GM18873 (cell line): ENCODE measurements around the gene MPPE1.
"Not testable (repeated sequence)": the region's sequence is repeated elsewhere in the genome, so short reads cannot be mapped to it uniquely, and the experiment has no call there.

Source experiments
- ATAC-seq: cut with Tn5 transposase; IDR thresholded peaks from one replicate; pipeline ENCODE4 v1.9.1; 2021; ENCODE audit warnings: mild to moderate bottlenecking, moderate library complexity, moderate number of reproducible peaks; ENCODE audit not compliant: unreplicated experiment, low FRiP score

Gene MPPE1, protein sequence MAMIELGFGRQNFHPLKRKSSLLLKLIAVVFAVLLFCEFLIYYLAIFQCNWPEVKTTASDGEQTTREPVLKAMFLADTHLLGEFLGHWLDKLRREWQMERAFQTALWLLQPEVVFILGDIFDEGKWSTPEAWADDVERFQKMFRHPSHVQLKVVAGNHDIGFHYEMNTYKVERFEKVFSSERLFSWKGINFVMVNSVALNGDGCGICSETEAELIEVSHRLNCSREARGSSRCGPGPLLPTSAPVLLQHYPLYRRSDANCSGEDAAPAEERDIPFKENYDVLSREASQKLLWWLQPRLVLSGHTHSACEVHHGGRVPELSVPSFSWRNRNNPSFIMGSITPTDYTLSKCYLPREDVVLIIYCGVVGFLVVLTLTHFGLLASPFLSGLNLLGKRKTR

DNA sequence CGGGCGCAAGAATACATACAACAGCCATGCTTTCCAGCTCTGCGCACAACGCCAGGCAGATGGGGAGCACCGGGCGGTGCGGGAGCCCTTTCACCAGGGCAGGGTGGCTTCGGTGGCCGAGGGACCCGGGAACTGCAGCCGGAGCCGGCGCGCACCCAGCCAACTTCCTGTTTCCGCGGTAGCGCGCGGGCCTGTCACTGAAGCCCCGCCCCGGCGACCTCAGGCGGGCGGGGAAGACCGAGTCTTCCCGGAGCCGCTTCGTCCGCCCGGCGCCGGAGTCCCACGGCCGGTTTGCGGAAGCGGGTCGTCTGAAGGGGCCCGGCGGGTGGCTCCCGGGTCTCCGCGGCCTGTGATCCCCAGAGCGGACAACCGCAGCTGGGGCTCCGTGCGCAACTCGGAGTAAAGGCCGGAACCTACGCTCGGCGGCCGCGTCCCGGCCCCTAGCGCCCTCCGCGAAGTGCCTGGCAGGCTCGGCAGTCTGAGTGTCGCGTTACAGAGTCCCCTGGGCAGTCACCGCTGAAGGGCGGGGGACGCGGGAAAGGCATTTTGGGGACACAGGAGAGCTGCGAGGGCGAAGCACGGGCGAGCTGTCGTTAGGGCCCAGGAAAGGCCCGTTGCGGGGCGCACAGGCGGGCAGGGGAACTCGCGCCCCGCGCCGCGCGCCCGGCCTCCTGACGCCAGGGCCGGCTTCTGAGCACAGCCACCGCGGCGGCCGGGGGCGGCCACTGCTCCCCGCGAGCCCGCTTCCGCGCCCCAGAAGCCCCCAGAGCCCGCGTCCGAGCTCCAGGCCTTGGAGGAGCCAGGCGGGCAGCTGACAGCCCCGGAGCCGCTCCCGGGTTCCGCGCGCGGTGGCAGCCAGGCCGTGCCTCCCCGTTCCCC is at the start of gene MPPE1:
MPPE1 (minus strand) TSS at position 136 of the 879 bp plus-strand sequence. CDS start 11,053 bp downstream, outside the sequence.
- peak; percentile 68 for ATAC-seq

DNA sequence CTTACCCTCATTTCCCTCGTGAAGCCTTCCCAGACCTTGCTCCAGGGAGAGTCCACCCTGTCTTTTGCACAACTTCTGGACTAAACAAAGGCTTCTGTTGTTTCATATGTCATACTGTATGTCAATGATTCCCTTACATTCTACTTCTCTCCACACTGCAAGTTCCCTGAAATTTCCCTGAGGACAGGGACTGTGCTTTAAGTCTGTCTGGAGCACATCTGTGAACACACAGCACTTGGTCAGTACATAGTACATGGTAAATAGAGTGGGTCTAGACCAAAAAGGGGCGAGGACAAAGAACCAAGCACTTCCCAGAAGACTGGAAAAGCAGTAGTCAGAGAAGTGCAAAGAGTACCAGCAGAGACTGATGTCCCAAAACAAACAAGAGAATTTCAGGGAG is 49.5 kb upstream of the MPPE1 start:
- no peak for ATAC-seq

DNA sequence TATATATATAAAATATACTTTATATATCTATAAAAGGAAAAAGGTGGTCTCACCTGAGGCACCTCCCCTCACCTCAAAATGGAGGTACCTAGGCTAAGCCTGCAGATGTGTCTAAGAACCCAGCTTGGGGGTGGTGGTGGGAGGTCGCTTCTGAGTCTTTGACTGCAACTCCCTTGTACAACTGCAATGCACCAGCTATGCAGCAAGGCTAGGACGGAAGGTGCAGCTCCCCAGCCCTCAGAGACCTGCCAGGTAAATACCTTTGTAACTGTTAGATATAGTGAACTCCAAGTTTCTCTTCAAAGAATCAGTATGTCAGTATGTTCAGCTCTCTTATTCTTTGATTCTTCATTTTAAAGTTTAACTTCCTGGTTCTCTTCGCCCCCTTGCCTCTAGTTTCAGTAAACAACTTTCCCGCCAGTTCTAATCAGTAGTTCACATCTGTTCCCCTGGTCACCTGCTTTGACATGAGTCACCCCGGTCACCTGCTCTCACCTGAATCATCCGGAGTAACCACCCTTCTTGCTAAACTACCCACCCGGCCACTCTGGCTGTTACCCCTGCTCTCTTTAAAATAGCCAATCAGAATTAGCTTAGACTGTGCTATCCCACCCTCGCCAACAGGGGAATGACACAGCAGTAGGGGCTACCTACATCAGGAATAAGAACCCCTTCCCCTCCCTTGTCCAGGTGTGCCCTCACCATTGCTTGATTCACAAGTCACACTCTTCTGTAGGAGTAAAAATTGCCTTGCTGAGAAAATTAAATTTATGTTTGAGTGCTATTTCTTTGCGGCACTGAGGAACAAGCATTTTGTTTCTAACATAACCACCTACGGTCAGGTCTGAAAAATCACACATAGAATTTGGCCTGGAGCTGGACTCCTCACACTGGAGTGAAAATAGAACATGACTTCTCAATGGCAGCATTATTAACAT is 48.5 kb upstream of the MPPE1 start:
- no peak for ATAC-seq

DNA sequence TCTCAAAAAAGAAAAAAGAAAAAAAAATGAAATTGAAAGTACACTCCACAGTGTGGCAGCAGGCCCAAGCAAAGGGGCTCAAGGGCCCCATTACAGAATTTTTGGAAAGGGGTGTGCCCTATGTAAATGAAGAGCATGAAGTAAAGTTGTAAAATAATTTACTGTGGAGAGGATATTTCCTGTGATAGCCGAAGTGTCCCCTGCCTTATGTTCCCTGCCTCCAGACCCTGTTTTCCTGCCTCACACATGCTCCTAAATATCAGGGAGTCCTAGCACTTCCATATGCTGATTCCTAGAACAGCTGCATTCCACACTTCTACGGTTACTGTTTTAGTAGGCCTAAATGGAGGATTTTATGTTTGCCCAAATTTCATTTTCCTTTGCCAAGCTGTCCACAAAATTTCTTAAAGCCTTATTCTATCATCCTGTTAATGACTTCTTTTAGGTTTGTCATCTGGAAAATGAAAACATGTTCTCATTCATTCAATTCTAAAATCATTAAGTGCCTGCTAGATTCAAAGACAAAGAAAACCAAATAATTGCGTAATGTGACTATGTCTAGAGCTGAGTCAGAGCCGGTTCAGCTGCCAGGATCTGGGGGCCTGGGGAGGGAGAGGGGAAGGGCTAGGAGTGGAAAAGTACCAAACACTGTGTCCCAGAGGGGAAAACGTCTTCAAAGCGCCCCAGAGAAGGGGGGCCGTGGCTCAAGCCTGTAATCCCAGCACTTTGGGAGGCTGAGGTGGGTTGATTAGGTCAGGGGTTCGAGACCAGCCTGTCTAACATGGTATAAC is 47.3 kb upstream of the MPPE1 start:
- ATAC-seq, result no peak

DNA sequence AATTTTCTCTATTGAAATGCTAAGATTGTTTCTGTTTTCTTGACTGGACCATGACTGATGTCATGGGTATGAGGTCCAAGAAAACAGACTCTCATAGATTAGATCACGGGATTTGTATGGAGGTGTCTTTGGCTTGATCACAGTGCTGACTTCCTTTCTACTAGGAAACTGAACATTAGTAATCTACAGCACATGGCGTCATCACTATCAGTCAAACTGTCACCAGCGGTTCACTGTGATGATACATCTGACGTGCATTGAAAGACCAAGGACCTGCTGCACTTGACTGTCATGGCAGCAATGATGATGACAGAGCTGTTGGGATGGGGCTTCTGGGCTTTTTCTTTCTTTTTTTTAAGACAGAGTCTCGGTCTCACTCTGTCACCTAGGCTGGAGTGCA is 45.0 kb upstream of the MPPE1 start:
- ATAC-seq, result no peak

DNA sequence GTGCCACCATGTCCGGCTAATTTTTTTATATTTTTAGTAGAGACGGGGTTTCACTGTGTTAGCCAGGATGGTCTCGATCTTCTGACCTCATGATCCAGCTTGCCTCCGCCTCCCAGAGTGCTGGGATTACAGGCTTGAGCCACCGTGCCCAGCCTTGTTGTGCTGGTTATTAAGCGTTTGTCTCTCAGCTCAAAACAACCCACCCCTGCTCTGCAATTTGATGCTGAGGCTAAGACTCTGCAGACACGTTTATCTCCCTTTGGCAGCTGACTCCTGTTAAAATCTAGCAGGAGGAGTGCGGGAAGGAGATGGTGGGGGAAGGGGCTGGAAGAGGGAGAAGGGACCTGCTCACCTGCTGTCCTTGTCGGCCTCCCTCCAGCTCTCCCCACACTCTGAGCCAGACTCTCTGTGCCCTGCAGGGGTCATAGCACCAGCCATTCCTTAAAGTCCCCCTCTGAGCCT is 43.3 kb upstream of the MPPE1 start:
- no peak for ATAC-seq

DNA sequence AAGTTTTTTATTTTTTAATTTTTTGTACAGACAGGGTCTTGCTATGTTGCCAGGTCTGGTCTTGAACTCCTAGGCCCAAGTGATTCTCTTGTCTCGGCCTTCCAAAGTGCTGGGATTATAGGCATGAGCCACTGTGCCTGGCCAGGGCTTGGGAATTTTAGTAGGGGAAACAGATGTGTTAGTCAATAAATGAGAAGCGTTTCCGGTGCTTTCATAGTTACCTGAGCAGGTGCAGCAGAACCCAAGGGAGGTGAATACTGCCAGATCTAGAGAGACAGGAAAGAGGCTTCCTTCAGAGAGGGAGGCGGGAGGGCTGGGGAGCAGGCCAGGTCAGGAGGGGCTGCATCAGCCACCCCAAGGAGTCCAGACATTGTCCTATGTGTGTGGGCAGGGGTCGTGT is 42.7 kb upstream of the MPPE1 start:
- no peak for ATAC-seq

DNA sequence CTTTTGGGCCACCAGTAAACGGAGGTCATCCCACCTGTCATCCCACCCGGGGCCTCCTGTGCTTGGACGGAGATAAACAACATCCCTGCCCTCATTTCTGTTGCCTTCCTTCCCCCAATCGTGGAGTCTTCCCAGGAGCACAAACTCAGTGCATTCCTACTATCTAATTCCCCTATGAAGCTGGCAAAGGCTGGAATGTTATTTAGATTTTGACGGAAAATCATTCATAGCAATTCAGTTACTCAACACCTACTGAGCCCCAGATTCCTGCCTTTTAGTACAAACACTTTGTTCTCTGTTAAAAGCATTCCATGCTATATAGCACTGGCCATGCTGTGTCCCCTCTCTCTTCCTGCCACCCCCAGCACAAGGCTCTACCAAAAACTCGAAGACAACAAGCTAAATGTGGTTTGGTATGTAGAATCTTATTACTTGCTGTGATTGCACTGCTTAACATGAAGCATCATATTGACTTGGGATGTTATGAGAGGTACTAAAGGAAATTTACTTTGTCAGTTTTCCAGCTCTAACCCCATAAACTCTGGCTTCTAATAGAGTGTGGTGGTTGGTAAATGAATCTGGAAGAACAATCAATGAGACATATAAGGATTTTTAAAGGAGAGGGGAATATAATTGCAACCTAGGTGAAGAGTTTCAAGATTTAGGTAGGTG is 40.9 kb upstream of the MPPE1 start:
- ATAC-seq, result no peak

DNA sequence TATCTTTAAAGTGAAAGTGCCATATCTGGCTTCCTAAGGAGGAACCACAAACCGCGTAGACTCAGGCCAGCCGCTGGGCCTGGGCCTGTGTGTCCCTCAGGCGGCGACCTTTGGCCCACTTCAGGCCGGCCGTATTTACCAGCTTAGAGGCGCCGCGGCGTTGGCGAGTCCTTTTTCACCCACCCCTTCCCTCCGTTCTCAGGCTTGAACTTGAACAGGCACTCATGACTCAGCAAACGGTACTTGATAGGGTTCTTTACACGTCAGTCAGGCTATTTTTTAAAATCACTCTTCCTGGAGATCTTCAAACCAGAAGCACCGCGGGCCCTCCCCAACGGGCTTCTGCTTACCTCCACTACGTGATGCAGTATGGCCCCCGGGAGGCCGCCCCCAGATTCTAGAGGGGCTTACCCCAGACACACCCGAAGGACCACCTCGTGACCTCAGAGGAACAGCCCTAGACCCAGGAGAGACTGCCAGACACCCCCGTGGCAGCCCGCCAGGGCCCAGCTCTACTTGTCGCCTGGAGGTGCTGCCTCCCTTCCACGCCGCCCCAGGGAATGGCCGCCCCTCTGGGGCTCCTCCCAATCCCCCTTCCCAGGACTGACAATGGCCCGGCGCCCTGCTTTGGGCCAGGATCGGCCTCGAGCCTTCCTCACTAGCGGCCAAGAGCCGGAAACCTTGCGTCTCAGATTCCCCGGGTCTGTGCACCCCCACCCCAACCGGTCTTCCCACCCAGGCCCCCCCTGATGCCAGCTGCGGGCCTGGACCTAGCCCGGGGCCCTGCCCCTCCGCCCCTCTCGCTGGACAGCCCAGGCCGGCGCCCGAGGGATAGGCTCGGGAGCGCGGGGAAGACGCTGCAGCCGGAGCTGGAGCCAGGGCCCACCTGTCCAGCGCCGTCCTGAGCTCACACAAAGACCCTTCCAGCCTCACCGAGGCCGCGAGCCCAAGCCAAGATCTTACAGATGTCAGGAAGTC is 39.4 kb upstream of the MPPE1 start:
- ATAC-seq, result peak; percentile 61

DNA sequence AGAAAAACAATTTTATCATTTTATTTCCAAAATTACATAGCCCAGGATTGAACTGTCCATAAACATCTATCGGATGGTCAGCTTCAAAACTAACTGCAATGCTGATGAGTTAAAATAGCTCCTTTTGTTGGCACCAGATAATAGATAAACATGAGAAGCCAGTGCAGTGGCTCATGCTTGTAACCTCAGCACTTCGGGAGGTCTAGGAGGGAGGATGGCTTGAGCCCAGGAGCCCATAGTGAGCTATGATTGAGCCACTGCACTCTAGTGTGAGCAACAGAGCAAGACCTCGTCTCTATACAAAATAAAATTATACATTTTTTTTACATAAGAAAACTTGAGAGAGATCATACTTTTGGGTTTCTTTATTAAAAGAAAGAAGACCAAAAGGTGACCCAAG is 38.6 kb upstream of the MPPE1 start:
- ATAC-seq, result peak; percentile 9

DNA sequence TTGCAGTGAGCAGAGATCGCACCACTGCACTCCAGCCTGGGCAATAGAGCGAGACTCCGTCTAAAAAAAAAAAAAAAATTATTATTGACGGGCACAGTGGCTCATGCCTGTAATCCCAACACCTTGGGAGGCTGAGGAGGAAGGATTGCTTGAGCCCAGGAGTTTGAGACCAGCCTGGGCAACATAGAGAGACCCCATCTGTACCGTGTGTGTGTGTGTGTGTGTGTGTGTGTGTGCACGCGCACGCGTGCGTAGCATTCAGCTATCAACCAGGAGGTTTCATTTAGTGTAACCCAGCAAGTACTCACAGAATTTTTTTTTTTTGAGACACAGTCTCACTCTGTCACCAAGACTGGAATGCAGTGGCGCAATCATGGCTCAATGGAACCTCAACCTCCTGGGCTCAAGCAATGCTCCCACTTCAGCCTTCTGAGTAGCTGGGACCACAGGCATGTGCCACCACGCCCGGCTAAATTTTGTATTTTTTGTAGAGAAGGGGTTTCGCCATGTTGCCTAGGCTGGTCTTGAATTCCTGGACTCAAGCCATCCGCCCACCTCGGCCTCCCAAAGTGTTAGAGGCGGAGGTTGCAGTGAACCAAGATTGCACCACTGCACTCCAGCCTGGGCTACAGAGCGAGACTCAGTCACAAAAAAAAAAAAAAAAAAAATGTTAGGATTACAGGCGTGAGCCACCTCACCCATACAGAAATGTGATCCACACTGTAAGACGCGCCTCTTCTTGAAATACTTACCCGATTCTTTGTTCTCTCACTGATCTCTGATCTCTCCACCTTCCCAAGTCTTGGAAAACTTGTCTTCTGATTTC is 37.9 kb upstream of the MPPE1 start:
- not testable (repeated sequence) for ATAC-seq

DNA sequence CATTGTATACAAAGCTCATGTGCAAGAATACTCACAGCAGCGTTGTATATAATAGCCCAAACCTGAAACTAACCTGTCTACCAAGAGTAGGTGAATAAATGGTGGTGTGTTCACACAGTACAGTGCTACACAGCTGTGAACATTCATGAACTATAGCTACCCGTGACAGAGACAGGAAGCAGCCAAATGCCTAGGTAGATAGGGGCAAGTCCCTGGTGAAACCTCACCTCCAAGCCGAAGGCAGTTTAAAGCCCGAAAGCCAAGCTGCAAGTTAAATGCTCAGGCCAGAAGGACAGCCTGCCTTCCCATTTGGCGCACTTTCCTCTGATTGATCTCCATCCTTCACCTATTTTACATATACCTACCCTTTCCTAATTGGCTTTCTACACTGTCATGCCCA is 36.7 kb upstream of the MPPE1 start:
- no peak for ATAC-seq

DNA sequence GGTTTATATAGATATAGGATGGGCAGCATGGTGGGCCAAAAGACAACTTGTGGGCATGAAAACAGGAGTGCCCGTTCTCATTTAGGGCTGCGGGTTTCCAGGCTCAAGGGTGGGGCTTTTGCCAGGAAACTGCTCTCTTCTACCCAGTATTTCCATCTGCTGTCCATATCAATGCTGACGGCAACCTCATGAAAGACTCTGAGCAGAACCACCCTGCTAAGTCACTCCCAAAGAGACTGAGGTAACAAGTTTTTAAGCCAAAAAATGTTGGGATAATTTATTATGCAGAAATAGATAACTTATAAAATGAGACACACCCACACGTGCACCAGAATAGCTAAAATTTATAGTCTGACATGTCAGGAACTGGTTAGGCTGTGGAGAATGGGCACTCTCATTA is 36.1 kb upstream of the MPPE1 start:
- no peak for ATAC-seq

DNA sequence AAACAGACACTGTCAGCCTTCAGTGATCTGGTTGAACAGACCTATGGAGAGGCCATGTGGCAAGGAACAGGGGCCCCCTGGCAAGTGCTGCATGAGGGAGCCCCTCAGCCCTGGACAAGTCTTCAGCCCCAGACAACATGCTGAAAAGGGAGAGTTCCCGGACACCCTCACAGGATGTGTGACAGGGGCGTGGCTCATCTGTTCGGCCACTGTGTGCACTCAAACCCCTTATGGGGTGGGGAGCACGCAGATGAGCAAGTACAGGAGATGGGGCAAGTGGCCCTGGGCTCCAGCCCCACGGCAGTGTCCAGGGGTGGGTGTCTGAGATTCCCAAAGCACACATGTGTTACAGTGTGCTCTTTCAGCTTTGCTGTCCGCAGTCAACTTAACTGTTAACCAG is 35.4 kb upstream of the MPPE1 start:
- no peak for ATAC-seq

DNA sequence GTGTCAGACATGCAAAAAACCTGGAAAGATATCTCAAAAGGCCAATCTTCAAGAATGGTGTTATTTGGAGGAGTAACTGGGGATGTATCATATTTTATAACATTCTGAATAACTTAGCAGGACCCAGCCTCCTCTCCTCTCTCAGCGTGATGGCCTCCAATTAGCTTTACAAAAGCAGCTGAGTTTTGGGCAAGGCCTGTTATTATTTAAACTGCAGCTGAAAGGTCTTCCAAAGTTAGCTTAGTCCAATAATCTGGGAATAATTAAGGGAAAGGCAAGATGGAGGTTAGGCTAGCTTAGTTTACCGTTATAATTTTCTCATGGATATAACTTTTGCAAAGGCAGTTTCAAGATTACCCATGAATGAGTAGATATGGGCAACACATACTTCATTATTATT is 32.8 kb upstream of the MPPE1 start:
- ATAC-seq, result no peak

DNA sequence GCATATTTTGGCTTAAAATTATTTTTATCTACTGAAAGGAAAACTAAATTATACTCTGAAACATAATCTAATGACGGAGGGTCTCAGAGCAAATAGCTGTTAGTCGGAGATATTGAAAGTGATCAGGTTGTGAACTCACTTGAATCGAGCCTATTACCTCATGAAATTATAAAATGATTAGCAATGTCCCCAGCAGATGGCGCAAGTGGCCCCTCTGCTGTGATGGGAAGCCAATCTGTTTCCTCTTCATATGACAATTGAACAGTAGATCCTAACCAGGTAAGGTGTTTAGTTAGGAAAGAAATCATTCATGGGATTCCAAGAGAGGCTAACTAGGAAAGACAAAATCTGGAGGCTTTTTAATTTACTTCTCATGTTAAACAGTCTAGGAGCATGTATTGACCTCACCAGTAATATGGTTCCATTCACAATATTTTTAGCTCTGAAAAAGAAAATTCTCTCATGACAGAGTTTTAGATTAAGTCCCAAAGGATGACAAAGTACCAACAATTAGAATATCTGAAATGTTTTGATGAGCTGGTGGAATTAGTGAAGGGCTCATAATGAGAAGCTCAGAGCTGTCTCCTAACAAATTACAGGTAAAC is 29.9 kb upstream of the MPPE1 start:
- no peak for ATAC-seq

DNA sequence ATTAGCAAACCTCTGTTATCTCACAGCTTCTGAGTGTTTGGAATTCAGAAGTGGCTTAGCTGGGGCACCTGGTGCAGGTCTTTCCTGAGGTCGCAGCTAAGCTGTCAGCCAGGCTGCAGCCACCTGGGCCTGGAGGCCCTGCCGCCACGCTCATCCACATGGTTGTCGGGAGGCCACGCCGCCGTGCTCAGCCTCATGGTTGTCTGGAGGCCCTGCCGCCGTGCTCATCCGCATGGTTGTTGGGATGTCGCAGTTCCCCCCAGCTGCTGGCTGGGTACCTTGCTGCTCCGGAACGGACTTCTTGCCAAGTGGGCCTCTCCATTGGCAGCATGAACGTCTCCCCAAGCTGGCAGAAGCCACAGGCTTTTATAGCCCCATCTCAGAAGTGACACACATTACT is 24.3 kb upstream of the MPPE1 start:
- no peak for ATAC-seq
